Breast epithelium (tissue), 3 donors: ENCODE results near the gene REM2.

ENCODE experiments used
- POLR2A ChIP-seq: fragments of 450-650 bp; IDR thresholded peaks from one replicate; pipeline ENCODE4 v1.6.1; 2016; ENCODE audit warnings: antibody characterized with exemption, mild to moderate bottlenecking, moderate library complexity
- POLR2AphosphoS5 ChIP-seq, 3 donors: sonication (generic); formaldehyde crosslinking; IDR thresholded peaks; one replicate each; pipeline ENCODE4 v1.6.1; 2017; ENCODE audit warnings: antibody characterized with exemption in 3 of 3
- TF ChIP-seq, protein P1 (sequence below), 3 donors: fragments of 450-650 bp; IDR thresholded peaks; one replicate each; pipeline ENCODE4 v1.5.1; 2016 to 2017; ENCODE audit warnings: antibody characterized with exemption in 3 of 3, mild to moderate bottlenecking in 3 of 3, moderate library complexity in 3 of 3

DNA sequence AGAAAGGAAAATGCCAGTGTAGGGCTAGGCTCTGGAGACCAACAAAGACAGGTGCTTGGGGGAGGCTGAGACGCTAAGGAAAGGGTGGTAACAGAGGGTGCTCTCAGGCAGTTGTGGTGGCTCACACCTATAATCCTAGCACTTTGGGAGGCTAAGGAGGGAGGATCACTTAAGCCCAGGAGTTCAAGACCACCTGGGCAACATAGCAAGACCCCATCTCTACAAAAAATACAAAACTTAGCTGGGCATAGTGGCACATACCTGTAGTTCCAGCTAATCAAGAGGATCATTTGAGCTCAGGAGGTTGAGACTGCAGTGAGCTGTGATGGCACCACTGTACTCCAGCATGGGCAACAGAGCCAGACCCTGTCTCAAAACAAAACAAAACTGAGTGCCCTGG is 12.4 kb downstream of the REM2 start:
- TF ChIP-seq, protein P1, sequence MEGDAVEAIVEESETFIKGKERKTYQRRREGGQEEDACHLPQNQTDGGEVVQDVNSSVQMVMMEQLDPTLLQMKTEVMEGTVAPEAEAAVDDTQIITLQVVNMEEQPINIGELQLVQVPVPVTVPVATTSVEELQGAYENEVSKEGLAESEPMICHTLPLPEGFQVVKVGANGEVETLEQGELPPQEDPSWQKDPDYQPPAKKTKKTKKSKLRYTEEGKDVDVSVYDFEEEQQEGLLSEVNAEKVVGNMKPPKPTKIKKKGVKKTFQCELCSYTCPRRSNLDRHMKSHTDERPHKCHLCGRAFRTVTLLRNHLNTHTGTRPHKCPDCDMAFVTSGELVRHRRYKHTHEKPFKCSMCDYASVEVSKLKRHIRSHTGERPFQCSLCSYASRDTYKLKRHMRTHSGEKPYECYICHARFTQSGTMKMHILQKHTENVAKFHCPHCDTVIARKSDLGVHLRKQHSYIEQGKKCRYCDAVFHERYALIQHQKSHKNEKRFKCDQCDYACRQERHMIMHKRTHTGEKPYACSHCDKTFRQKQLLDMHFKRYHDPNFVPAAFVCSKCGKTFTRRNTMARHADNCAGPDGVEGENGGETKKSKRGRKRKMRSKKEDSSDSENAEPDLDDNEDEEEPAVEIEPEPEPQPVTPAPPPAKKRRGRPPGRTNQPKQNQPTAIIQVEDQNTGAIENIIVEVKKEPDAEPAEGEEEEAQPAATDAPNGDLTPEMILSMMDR (IDR thresholded peaks at IDR 0.05) = no peak
- TF ChIP-seq POLR2A = no peak
- TF ChIP-seq POLR2AphosphoS5 (IDR thresholded peaks at IDR 0.05) = no peak
